Raji (cell line): ENCODE measurements around the gene ATP6AP1.
A peak's percentile ranks its signal among the peaks of the same experiment; 100 is the strongest.

Experiments
- POLR2A ChIP-seq: IDR thresholded peaks from 2 replicates; pipeline ENCODE4 v1.6.1; 2011; ENCODE audit warnings: low read depth, low read length, control low read depth; ENCODE audit not compliant: insufficient read depth

Gene ATP6AP1

DNA sequence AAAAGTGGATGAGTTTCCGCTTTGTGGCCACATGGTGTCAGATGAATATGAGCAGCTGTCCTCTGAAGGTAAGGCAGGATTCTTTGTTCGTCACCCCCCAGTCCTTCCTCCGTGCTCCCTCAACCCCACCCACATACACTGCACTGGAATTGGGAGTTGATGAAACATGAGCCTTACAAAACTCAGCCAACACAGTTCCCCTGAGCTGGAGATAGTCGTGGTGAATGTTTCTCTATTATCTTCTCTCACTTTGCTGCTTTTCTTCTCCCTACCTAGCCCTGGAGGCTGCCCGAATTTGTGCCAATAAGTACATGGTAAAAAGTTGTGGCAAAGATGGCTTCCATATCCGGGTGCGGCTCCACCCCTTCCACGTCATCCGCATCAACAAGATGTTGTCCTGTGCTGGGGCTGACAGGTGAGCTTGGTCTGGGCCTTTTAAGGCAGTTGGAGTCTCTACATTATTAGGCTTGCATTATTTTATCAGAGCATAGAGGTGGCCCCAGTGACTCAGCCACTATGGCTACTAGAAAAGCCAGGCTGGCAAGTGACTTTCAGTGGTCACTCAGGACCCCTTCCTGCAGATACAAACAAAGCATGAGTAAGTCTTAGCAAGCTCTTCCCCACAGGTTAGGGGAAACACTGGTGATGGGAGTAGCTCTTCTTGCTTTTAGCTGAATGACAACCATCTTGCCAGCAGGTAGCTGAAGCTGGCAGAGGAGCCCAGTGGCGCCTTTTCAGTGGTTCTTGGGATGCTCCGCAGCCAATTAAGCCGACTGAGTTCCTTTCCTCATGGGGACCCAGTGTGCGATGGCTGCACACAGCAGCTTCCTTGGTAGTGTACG lies 28.7 kb upstream of the ATP6AP1 start:
- no peak for TF ChIP-seq POLR2A

DNA sequence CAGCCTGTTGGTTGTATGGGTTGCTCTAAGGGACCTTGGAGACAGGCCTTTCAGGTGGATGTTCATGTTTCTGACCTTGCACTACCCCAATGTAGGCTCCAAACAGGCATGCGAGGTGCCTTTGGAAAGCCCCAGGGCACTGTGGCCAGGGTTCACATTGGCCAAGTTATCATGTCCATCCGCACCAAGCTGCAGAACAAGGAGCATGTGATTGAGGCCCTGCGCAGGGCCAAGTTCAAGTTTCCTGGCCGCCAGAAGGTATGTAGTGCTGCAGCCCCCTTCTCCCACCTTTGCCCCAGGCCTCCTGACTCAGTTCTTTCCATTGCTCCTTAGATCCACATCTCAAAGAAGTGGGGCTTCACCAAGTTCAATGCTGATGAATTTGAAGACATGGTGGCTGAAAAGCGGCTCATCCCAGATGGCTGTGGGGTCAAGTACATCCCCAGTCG lies 28.1 kb upstream of the ATP6AP1 start:
- 0 out of 2 replicates have a peak, but pooled peaks have one; percentile 3 for TF ChIP-seq POLR2A

DNA sequence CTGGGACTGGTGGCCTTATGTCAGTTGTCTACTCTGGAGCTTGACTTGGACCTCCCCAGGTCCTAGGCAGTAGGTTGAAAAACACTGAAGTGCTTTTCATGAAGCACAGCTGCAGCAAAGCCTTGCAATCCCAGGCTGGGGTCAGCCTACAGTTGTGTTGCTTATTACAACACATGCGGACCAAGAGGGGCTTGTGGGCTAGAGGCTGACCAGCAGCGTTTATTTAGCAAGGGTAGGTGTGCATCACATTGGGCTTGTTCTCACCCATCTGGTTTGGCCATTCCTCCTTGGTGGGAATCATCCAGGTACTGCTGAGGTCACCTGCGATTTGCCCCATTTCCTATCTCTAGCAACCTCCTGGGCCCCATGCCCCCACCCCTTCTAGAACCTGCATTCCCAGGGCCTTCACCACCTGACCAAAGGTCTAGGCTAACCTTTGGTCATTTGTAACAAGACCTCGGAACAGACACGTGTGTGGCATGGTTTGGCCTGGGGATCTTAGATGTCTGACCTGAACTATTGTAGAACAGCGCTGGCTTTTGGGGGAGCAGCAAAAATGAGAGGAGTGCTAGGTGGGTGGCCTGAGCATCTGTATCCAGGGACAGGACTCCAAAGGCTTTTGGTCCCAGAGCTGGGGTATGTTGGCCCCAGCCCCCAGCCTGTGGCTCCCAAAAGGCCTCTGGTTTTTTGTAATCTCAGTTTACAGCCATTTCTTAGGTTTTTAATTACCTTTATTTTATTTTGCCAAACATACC lies 27.3 kb upstream of the ATP6AP1 start:
- TF ChIP-seq POLR2A = peak; percentile 46

DNA sequence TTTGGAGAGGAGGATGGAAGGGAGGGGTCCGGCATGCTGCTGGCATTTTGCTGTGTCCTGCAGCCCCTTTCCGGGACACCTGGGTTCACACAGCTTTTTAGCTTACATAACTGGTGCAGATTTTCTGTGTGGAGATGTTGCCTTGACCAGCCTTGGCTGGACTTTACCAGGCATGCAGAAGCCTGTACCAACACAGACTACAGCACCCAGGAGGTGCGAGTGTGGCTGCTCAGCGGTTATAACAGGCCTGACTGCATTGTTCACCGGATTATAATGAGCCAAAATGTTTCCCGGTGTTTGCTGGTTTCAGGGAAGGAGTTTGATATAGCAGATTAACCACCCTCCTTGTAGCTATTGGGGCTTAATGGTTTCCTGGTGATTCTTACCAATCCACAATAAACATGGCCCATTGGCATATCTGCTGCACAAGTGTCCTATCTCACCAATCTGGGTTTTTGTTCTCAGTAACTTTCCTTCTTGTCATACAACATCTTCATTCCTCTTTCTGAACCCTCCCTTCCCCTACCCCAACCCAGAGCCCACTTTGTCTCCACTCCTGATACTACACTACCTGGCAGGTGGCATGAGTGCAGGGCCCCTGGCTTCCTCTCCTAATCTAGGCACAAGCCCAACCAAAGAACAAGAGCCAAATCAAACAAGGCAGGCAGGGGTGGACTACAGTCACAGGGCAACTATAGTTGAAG lies 26.4 kb upstream of the ATP6AP1 start:
- TF ChIP-seq POLR2A = peak; percentile 14; the same call in 1 of the 2 replicates

DNA sequence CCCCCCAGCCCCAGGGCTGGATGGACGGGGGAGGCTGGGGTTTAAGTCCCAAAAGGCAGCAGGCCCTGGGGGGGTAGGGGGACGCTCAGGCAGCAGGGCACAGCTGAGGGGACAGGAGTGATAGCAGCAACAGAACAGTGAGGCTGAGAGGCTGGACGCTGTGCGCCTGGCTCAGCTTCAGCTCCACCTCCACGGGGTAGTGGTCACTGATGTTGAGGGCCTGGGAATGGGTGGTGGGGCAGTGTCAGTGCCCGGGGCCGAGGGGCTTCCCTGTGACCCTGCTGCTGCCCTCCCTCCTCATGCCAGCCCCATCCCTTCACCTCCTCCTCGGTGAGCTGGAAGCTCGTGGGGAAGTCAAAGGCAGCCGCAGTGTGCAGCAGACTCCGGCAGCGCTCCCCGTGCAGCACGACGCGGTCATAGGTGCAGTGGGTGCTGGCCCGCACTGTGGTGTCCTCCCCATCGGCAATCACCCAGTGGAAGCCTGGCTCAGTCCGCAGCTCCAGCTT lies 25.8 kb upstream of the ATP6AP1 start:
- TF ChIP-seq POLR2A = no peak

DNA sequence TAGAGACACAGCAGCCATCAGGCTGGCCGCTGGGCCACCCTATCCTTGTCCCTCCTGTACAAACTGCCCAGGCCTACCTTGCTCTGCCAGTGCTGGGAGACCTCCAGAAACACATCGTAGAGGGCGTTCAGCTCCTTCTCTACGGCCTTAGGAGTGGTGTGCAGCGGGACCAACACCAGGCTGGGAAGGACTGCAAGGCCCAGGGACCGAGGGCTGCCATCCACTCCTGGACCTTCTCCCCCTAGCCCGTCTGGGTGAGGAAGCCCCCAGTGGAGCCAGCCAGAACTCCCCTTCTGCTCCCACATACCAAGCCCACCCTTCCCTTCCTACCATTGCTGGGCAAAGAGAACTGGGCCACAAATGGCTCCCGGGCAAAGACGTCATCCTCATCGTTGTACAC lies 25.3 kb upstream of the ATP6AP1 start:
- no peak for TF ChIP-seq POLR2A

DNA sequence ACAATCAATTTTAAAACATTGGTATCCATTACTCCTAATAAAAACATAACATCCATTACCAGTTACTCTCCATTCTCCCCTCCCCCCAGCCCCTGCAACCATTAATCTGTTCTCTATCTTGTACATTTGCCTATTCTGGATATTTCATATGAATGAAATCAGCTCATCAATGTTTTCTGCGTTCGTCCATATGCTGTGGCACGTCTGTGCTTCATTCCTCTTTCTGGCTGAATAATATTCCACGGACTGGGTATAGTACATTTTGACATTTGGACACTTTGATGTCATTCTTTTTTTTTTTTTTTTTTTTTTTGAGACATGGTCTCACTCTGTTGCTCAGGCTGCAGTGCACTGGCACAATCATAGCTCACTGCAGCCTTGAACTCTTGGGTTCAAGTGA lies 24.6 kb upstream of the ATP6AP1 start:
- no peak for TF ChIP-seq POLR2A

DNA sequence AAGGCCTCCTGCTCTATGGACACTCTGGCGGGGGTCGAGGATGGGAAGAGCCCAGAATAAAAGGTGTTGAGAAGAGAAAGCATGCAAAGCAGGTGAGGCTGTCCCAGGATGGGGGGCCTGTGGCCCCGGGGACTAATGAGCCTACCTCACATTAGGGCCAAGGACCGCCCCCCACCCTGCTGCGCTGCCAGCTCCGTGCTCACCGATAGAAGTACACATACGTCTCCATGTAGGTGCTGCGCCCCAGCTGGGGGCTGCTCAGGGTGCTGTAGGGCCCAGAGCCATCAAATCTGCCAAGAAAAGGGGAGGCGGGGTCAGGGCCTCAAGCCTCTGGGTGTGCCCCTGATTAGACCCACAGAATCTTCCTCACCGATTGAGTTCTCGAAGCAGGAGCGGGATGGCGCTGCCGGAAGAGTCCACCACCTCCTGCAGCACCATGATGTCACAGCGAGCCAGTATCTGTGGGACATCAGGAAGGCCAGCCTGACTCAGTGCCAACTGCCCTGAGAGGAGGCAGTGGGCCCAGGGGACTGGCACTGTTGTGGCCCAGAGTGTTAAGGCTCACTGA lies 23.8 kb upstream of the ATP6AP1 start:
- TF ChIP-seq POLR2A = no peak

DNA sequence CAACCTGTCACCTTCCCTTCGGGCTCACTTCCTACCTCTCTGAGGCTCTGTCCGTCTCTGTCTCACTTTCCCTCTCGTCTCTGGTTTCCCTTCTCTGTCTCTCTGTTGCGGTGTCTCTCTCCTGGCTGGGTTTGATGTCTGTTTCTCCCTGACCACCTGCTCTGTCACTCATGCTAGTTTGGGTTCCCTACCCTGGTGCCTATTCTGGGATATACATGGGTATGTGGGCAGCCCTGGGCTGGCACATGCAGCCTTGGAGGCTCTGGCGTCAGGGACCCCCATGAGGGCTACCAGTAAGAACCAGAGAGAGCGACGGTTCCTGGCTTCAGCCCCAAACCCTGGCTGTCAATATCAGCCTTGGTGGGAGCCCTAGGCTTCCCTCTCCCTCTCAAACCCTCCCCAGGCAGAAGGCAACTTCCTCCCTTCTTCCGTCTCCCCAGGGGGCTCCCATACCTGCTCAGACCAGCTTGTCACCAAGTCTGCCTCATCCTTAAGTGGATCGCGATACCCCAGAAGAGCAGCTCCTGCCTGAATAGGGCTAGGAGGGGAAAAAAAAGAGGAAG lies 19.7 kb upstream of the ATP6AP1 start:
- TF ChIP-seq POLR2A = no peak

DNA sequence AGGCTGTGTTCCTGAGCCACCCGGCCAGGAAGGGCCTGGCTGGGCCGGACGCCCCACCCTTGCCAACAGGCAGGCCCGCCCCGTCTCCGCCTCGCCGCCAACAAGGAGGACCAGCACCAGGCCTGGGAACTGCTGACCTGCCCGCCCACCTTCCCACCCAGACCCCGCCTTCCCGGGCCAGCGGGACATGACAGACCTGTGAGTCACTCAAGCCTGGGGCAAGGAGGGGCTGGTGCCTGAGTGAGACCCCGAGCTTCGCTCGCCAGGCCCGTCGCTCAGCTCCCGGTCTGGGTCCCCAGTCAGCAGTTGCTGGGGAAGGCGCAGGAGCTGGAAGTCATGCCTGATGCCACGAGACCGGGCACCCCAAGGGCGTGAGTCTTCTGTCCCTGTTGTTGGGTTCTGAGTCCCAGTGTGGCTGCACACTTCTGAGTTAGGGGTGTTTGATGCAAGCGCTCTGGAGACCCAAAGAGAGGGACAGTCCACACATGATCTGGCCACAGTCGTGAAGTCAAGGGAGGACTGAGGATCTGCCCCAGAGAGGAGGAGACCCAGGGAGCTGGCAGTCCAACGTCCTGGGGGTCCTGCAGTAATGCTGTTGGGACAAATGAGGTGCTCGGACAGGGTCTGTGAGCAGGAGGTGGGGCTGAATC lies 19.1 kb upstream of the ATP6AP1 start, which contains the start of gene DNASE1L1:
Gene DNASE1L1, minus strand, starts transcription at position 33 of the 650 bp plus-strand sequence. CDS start 3,686 bp downstream, outside the sequence.
- TF ChIP-seq POLR2A = no peak

DNA sequence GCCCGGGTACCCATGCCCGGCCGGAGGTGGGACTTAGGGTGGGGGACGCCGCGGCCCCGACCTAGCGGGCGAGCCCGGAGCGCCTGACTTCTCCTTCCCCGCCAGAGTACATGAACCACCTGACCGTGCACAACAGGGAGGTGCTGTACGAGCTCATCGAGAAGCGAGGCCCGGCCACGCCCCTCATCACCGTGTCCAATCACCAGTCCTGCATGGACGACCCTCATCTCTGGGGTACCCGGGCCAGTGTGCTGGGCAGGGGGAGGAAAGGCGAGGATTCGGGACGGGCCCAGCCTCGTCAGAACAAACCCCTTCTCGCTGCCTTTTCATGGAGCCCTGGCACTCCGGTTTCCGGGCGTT lies 16.5 kb upstream of the ATP6AP1 start:
- peak; percentile 73 for TF ChIP-seq POLR2A

DNA sequence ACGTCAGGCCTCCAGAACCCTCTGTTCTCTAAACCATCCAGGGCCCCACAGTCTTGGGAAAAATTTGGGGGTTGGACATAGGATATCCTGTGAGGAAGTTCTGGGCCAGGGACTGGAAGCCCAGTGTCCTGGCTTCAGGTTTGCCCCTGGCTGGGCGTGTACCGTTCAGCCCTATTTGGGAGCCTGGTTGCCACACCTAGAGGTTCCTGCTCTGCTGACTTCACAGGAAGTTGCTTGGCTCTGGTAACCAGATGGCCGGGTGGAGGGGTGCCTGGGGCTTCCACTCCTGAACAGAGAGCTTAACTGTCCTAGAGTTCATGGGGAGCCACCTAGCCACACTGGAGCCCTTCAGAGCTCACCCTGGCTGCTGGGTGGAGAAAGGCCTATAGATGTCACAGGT lies 16.0 kb upstream of the ATP6AP1 start:
- no peak for TF ChIP-seq POLR2A

DNA sequence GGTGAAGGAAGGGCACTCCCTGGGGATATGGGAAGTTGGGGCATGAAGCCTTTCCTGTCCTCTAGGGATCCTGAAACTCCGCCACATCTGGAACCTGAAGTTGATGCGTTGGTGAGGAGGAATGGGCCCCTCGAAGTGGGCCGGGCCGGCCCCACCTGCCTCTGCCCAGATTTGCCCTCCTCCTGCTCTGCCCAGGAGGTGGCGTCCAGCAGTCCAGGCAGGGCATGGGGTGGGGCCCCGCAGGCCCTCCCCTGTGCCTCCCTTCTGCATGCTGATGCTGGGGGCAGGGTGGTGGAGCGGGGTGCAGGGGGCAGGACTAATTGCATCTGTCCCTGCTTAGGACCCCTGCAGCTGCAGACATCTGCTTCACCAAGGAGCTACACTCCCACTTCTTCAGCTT lies 15.3 kb upstream of the ATP6AP1 start:
- TF ChIP-seq POLR2A = no peak

DNA sequence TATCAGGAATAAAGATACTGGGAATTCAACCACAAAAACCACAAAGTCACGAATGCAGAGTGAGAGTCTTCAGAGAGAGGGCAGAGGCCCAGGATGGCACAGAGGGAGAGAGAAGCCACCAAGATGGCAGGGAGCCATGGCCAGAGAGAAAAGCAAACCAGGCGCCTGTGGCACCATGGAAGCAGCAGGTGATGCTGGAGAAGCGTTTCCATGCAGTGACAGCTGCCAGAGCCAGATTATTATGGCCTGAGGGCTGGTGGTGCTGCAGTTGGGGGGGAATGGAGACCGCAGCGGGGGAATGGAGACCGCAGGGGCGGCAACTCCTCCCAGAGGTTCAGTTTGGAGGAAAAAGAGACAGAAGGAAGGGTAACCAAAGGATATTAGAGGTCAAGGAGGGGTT lies 11.3 kb upstream of the ATP6AP1 start:
- TF ChIP-seq POLR2A = no peak

DNA sequence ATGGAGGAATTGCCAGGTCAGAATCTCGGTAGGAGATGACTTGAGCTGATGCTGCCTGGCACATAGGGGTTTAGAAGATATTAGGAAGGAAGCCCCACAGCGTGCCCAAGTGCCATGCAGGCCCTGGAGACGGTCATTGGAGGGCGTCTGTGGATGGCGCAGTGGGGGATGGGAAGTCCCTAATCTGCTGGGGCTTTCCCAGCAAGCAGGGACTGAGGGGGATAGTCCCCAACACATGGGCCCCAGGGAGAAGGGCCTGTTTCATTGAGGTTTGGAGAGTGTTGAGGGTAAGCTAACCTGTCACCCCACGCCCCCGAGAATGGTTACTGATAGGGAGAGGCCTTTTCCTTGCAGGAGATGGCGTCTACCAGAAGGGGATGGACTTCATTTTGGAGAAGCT lies 9.3 kb upstream of the ATP6AP1 start:
- TF ChIP-seq POLR2A = no peak
